SK-N-SH (cell line): ENCODE measurements around the gene IL17D. TPM values are rescaled to one million over a fixed set of nuclear protein-coding genes. Genes with fewer than 3 reads are reported as not detected.

ENCODE experiments used
- CTCF ChIA-PET: fragments of 300-600, 350-600 bp; formaldehyde crosslinking; extraction: SDS; loops from one replicate; lab custom pipeline; 2021; lab: Yijun Ruan, JAX
- POLR2A ChIA-PET: fragments of 350-600 bp; sonication (Branson Sonifier 250); formaldehyde crosslinking; extraction: SDS; loops from one replicate; lab custom pipeline; 2020; ENCODE audit warnings: antibody characterized with exemption, inconsistent platforms; lab: Yijun Ruan, JAX
- DNase-seq: peaks from one replicate; pipeline ENCODE4 v3.0.0; 2012
- H2AFZ ChIP-seq: fragments of 200-600 bp; sonication (generic); 2 replicates; pipeline ENCODE4 v1.8.1; 2016; ENCODE audit warnings: antibody characterized with exemption, mild to moderate bottlenecking, low read depth
- H3F3A ChIP-seq: fragments of 200-600 bp; sonication (generic); replicated peaks from 2 replicates; pipeline ENCODE3; 2016; ENCODE audit warnings: antibody characterized with exemption, mild to moderate bottlenecking; ENCODE audit not compliant: insufficient read depth
- H3K27ac ChIP-seq, 2 experiments: fragments of 200-500 bp in 1 of 2; fragments of 200-600 bp in 1 of 2; sonication (Bioruptor generic) in 1 of 2; sonication (generic), shearing (Covaris generic) in 1 of 2; 2 replicates each; pipeline versions ENCODE4 v1.5.1 to v1.6.1; 2014 to 2016; ENCODE audit warnings: low read depth in 2 of 2, inconsistent platforms in 1 of 2, low read length in 1 of 2, mild to moderate bottlenecking in 1 of 2, mixed read lengths in 1 of 2
- H3K27me3 ChIP-seq: fragments of 200-600 bp; sonication (generic), shearing (Covaris generic); 2 replicates; pipeline ENCODE4 v1.6.1; 2016; ENCODE audit warnings: mixed run types; ENCODE audit not compliant: insufficient read depth
- H3K36me3 ChIP-seq, 2 experiments: fragments of 200-500 bp in 1 of 2; fragments of 200-600 bp in 1 of 2; sonication (Bioruptor generic) in 1 of 2; sonication (generic) in 1 of 2; replicated peaks in 1 of 2; 2 replicates each; pipeline versions ENCODE3 to v1.5.1; 2014 to 2016; ENCODE audit warnings: low read length in 1 of 2, mild to moderate bottlenecking in 1 of 2; ENCODE audit not compliant: insufficient read depth in 2 of 2, control insufficient read depth in 1 of 2
- H3K4me1 ChIP-seq, 2 experiments: fragments of 200-500 bp in 1 of 2; fragments of 200-600 bp in 1 of 2; sonication (Bioruptor generic) in 1 of 2; sonication (generic), shearing (Covaris generic) in 1 of 2; 2 replicates each; pipeline versions ENCODE4 v1.5.1 to v1.6.1; 2014 to 2016; ENCODE audit warnings: low read depth in 1 of 2, low read length in 1 of 2, mixed run types in 1 of 2; ENCODE audit not compliant: insufficient read depth in 2 of 2, control insufficient read depth in 1 of 2
- H3K4me2 ChIP-seq: fragments of 200-600 bp; sonication (generic), shearing (Covaris generic); 2 replicates; pipeline ENCODE4 v1.6.1; 2017; ENCODE audit warnings: mixed run types
- H3K4me3 ChIP-seq, 2 experiments: fragments of 200-500 bp in 1 of 2; fragments of 200-600 bp in 1 of 2; sonication (Bioruptor generic) in 1 of 2; sonication (generic), shearing (Covaris generic) in 1 of 2; 2 replicates each; pipeline versions ENCODE4 v1.5.1 to v1.8.1; 2014 to 2016; ENCODE audit warnings: low read depth in 2 of 2, inconsistent platforms in 1 of 2, low read length in 1 of 2, mild to moderate bottlenecking in 1 of 2, mixed read lengths in 1 of 2, moderate library complexity in 1 of 2
- H3K79me2 ChIP-seq: fragments of 200-600 bp; sonication (generic); 2 replicates; pipeline ENCODE4 v1.8.1; 2017; ENCODE audit warnings: mild to moderate bottlenecking; ENCODE audit not compliant: insufficient read depth
- H3K9ac ChIP-seq: fragments of 200-600 bp; sonication (generic); 2 replicates; pipeline ENCODE4 v1.6.1; 2017; ENCODE audit warnings: mixed run types
- H3K9me2 ChIP-seq: fragments of 200-600 bp; sonication (generic); 2 replicates; pipeline ENCODE4 v1.6.1; 2017; ENCODE audit warnings: mixed run types
- H3K9me3 ChIP-seq: fragments of 200-600 bp; sonication (generic); 2 replicates; pipeline ENCODE4 v1.6.1; 2017; ENCODE audit warnings: mixed run types, mild to moderate bottlenecking, moderate library complexity
- H4K20me1 ChIP-seq: fragments of 200-600 bp; sonication (generic); 2 replicates; pipeline ENCODE4 v1.6.1; 2017; ENCODE audit warnings: mild to moderate bottlenecking, mixed run types; ENCODE audit not compliant: insufficient read depth
- ELF1 ChIP-seq: IDR thresholded peaks from 2 replicates; pipeline ENCODE4 v1.4.0; 2012
- EP300 ChIP-seq, 2 experiments: IDR thresholded peaks; 2 replicates each; pipeline versions ENCODE4 v1.4.0 to v1.6.1; 2012; ENCODE audit warnings: borderline replicate concordance in 1 of 2, low read depth in 1 of 2, low read length in 1 of 2
- FOXM1 ChIP-seq: IDR thresholded peaks from 2 replicates; pipeline ENCODE4 v1.4.0; 2012; ENCODE audit warnings: low read depth, mild to moderate bottlenecking
- NFIC ChIP-seq: IDR thresholded peaks from 2 replicates; pipeline ENCODE4 v1.4.0; 2012; ENCODE audit warnings: borderline replicate concordance
- POLR2AphosphoS5 ChIP-seq: IDR thresholded peaks from 2 replicates; pipeline ENCODE4 v1.6.1; 2012; ENCODE audit warnings: low read depth, low read length
- REST ChIP-seq: IDR thresholded peaks from 2 replicates; pipeline ENCODE4 v1.6.1; 2012; ENCODE audit warnings: mild to moderate bottlenecking, low read depth, low read length, moderate library complexity
- RFX5 ChIP-seq: IDR thresholded peaks from 2 replicates; pipeline ENCODE4 v1.6.1; 2012; ENCODE audit warnings: mild to moderate bottlenecking, improper control_type of control experiment, low read length
- RXRA ChIP-seq: IDR thresholded peaks from 2 replicates; pipeline ENCODE4 v1.4.0; 2012; ENCODE audit warnings: low read depth, mild to moderate bottlenecking, borderline replicate concordance
- SIN3A ChIP-seq: IDR thresholded peaks from 2 replicates; pipeline ENCODE4 v1.6.1; 2012; ENCODE audit warnings: low read depth, mild to moderate bottlenecking, low read length, moderate library complexity, borderline replicate concordance
- TCF12 ChIP-seq: IDR thresholded peaks from 2 replicates; pipeline ENCODE4 v1.4.0; 2012
- USF2 ChIP-seq: fragments of 150-350 bp; IDR thresholded peaks from 2 replicates; pipeline ENCODE4 v1.6.1; 2017; ENCODE audit warnings: antibody characterized with exemption, low read length, low read depth, borderline replicate concordance
- YY1 ChIP-seq: IDR thresholded peaks from 2 replicates; pipeline ENCODE4 v1.4.0; 2012; ENCODE audit warnings: low read depth, mild to moderate bottlenecking
- ZBTB33 ChIP-seq: IDR thresholded peaks from 2 replicates; pipeline ENCODE4 v1.4.0; 2012; ENCODE audit warnings: low read depth, borderline replicate concordance
- WGBS: methylation state at CpG from one replicate; pipeline ENCODE4 v1.1.6; 2017; ENCODE audit warnings: low lambda C conversion rate; 5-methylcytosine and 5-hydroxymethylcytosine counted together
- polyA plus RNA-seq, 3 experiments: library from polyadenylated mRNA; depleted of rRNA; stranded (reverse); fragments of >200 nt; gene quantifications; 2 replicates each; pipeline ENCODE4 v1.2.3, GENCODE V29; 2012
- TF ChIP-seq, protein P1 (sequence below): fragments of 150-350 bp; IDR thresholded peaks from 2 replicates; pipeline ENCODE4 v1.6.1; 2016; ENCODE audit warnings: mild to moderate bottlenecking, low read depth, low read length
- TF ChIP-seq, protein P2 (sequence below): fragments of 200-600 bp; sonication (generic); IDR thresholded peaks from 2 replicates; pipeline ENCODE4 v1.6.1; 2017; ENCODE audit warnings: antibody characterized with exemption, mild to moderate bottlenecking, moderate library complexity
- TF ChIP-seq, protein P3 (sequence below): IDR thresholded peaks from 2 replicates; pipeline ENCODE4; 2012

The IL17D gene
- polyA plus RNA-seq, 1 of the 3 experiments (the other 2 are of a cell fraction), result 2.3 TPM

- H3K27ac ChIP-seq, result no peak overlapping the region
- H3K4me3 ChIP-seq, result no peak overlapping the region
- no peaks in the 10 kb centered on the region for H3K79me2 ChIP-seq
- H3K4me2 ChIP-seq, result no peak overlapping the region
- POLR2A ChIA-PET, result no interaction called here
- H3K4me1 ChIP-seq, result no peaks in the 10 kb centered on the region
- DNase-seq, result no peak
- H3K36me3 ChIP-seq, result no peaks in the 10 kb centered on the region
- no peaks in the 10 kb centered on the region for H3K9me3 ChIP-seq
- TF ChIP-seq ELF1, result no peak
- no peak for TF ChIP-seq TCF12
- TF ChIP-seq FOXM1, result no peak
- TF ChIP-seq USF2, result no peak
- TF ChIP-seq RFX5, result no peak
- no peak for TF ChIP-seq RXRA
- TF ChIP-seq REST, result no peak
- TF ChIP-seq, protein P1, sequence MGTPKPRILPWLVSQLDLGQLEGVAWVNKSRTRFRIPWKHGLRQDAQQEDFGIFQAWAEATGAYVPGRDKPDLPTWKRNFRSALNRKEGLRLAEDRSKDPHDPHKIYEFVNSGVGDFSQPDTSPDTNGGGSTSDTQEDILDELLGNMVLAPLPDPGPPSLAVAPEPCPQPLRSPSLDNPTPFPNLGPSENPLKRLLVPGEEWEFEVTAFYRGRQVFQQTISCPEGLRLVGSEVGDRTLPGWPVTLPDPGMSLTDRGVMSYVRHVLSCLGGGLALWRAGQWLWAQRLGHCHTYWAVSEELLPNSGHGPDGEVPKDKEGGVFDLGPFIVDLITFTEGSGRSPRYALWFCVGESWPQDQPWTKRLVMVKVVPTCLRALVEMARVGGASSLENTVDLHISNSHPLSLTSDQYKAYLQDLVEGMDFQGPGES, result no peak
- TF ChIP-seq EP300 (IDR thresholded peaks at IDR 0.05; ENCODE audit: borderline replicate concordance in 1 of 2, low read depth in 1 of 2, low read length in 1 of 2), result no peak
- TF ChIP-seq ZBTB33, result no peak
- no peak for TF ChIP-seq YY1
- TF ChIP-seq NFIC, result no peak
- TF ChIP-seq SIN3A, result no peak
- no peak for TF ChIP-seq POLR2AphosphoS5
- TF ChIP-seq, protein P2, sequence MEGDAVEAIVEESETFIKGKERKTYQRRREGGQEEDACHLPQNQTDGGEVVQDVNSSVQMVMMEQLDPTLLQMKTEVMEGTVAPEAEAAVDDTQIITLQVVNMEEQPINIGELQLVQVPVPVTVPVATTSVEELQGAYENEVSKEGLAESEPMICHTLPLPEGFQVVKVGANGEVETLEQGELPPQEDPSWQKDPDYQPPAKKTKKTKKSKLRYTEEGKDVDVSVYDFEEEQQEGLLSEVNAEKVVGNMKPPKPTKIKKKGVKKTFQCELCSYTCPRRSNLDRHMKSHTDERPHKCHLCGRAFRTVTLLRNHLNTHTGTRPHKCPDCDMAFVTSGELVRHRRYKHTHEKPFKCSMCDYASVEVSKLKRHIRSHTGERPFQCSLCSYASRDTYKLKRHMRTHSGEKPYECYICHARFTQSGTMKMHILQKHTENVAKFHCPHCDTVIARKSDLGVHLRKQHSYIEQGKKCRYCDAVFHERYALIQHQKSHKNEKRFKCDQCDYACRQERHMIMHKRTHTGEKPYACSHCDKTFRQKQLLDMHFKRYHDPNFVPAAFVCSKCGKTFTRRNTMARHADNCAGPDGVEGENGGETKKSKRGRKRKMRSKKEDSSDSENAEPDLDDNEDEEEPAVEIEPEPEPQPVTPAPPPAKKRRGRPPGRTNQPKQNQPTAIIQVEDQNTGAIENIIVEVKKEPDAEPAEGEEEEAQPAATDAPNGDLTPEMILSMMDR, result no peak
- TF ChIP-seq, protein P3, sequence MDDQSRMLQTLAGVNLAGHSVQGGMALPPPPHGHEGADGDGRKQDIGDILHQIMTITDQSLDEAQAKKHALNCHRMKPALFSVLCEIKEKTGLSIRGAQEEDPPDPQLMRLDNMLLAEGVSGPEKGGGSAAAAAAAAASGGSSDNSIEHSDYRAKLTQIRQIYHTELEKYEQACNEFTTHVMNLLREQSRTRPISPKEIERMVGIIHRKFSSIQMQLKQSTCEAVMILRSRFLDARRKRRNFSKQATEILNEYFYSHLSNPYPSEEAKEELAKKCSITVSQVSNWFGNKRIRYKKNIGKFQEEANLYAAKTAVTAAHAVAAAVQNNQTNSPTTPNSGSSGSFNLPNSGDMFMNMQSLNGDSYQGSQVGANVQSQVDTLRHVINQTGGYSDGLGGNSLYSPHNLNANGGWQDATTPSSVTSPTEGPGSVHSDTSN, result no peak
- no peak overlapping the region for H2AFZ ChIP-seq
- H3F3A ChIP-seq, result no peaks in the 10 kb centered on the region
- no peaks in the 10 kb centered on the region for H3K27me3 ChIP-seq
- H3K9ac ChIP-seq, result no peak overlapping the region
- CTCF ChIA-PET, result no interaction called here
- no peaks in the 10 kb centered on the region for H4K20me1 ChIP-seq
- 90% methylated on average over 18 of the region's 18 CpGs for WGBS
- H3K9me2 ChIP-seq, result no peaks in the 10 kb centered on the region
These were observed 19.0 kb upstream of the IL17D start for GRCh38 chr13:20684546-20684945.
